GM23338 (cell line): Measurements from ENCODE around the gene PDP2. TPM values are rescaled to one million over a fixed set of nuclear protein-coding genes. Genes with fewer than 3 reads are reported as not detected.

Experiments used
- ATAC-seq: fragments of 200-7000 bp; cut with Tn5 transposase; 3 replicates; pipeline ENCODE4 v1.9.1; 2020
- DNase-seq: peaks from one replicate; pipeline ENCODE4 v3.0.0-alpha.2; 2015; ENCODE audit warnings: low spot score
- H2AFZ ChIP-seq: fragments of 200-600 bp; sonication (generic); 2 replicates; pipeline ENCODE4 v1.8.0; 2016; ENCODE audit warnings: antibody characterized with exemption, mild to moderate bottlenecking, moderate library complexity
- H3F3A ChIP-seq: fragments of 200-600 bp; sonication (generic); replicated peaks from 2 replicates; pipeline ENCODE4 v1.8.0; 2017; ENCODE audit warnings: antibody characterized with exemption, mixed run types, low read depth
- H3K27ac ChIP-seq: fragments of 200-600 bp; sonication (generic); 2 replicates; pipeline ENCODE4 v1.6.1; 2016; ENCODE audit warnings: low read depth
- H3K27me3 ChIP-seq: fragments of 200-600 bp; sonication (generic); 2 replicates; pipeline ENCODE4 v1.8.0; 2016; ENCODE audit warnings: mild to moderate bottlenecking, mixed run types, moderate library complexity; ENCODE audit not compliant: insufficient read depth
- H3K36me3 ChIP-seq: fragments of 200-600 bp; sonication (generic); 2 replicates; pipeline ENCODE4 v1.8.0; 2016; ENCODE audit warnings: mild to moderate bottlenecking; ENCODE audit not compliant: insufficient read depth
- H3K4me1 ChIP-seq: fragments of 200-600 bp; sonication (generic); 2 replicates; pipeline ENCODE4 v1.8.0; 2016; ENCODE audit warnings: mild to moderate bottlenecking, moderate library complexity; ENCODE audit not compliant: insufficient read depth
- H3K4me2 ChIP-seq: fragments of 200-600 bp; sonication (generic); 2 replicates; pipeline ENCODE4 v1.7.1; 2017; ENCODE audit warnings: mixed run types
- H3K4me3 ChIP-seq: fragments of 200-600 bp; sonication (generic); 2 replicates; pipeline ENCODE4 v1.6.1; 2016; ENCODE audit warnings: mixed run types
- H3K79me2 ChIP-seq: fragments of 200-600 bp; sonication (generic); replicated peaks from 2 replicates; pipeline ENCODE4 v1.8.0; 2017; ENCODE audit warnings: mild to moderate bottlenecking; ENCODE audit not compliant: insufficient read depth
- H3K9me2 ChIP-seq: fragments of 200-600 bp; sonication (generic); 2 replicates; pipeline ENCODE4 v1.8.0; 2017; ENCODE audit not compliant: insufficient read depth
- H4K20me1 ChIP-seq: fragments of 200-600 bp; sonication (generic); replicated peaks from 2 replicates; pipeline ENCODE4 v1.8.0; 2017; ENCODE audit warnings: mild to moderate bottlenecking; ENCODE audit not compliant: insufficient read depth
- H3K27ac Mint-ChIP-seq: 2 replicates; pipeline ENCODE4 v1.8.0; 2020; ENCODE audit warnings: inconsistent platforms, mild to moderate bottlenecking, moderate library complexity, mixed read lengths
- H3K27me3 Mint-ChIP-seq: 3 replicates; pipeline ENCODE4 v1.8.0; 2022; ENCODE audit warnings: low read depth, mild to moderate bottlenecking, moderate library complexity, mixed read lengths, inconsistent platforms; ENCODE audit not compliant: insufficient read depth, poor library complexity
- H3K36me3 Mint-ChIP-seq: 3 replicates; pipeline ENCODE4 v1.8.0; 2021; ENCODE audit warnings: low read depth, mild to moderate bottlenecking, inconsistent platforms, moderate library complexity, mixed read lengths
- H3K4me1 Mint-ChIP-seq: 3 replicates; pipeline ENCODE4 v1.8.0; 2020; ENCODE audit warnings: mild to moderate bottlenecking, inconsistent platforms, mixed read lengths
- H3K4me3 Mint-ChIP-seq: 3 replicates; pipeline ENCODE4 v1.8.0; 2021; ENCODE audit warnings: moderate library complexity, mild to moderate bottlenecking, inconsistent platforms, mixed read lengths
- H3K9me3 Mint-ChIP-seq: 3 replicates; pipeline ENCODE4 v1.8.0; 2020; ENCODE audit warnings: moderate library complexity, mild to moderate bottlenecking, inconsistent platforms, mixed read lengths
- CTCF ChIP-seq, 2 experiments: fragments of 200-600 bp in 1 of 2; sonication (generic) in 1 of 2; conservative IDR thresholded peaks; 2 replicates each; pipeline versions ENCODE4 v1.5.1 to v1.6.1; 2016 to 2017; ENCODE audit warnings: antibody characterized with exemption in 2 of 2, low read depth in 2 of 2, mild to moderate bottlenecking in 2 of 2, moderate library complexity in 1 of 2
- ETS1 ChIP-seq: IDR thresholded peaks from 2 replicates; pipeline ENCODE4 v1.6.1; 2016; ENCODE audit warnings: antibody characterized with exemption
- EZH2 ChIP-seq: fragments of 200-600 bp; sonication (generic); IDR thresholded peaks from one replicate; pipeline ENCODE4 v1.8.0; 2017; ENCODE audit warnings: antibody characterized with exemption, mild to moderate bottlenecking, low read depth; ENCODE audit not compliant: unreplicated experiment
- EZH2phosphoT487 ChIP-seq: fragments of 200-600 bp; sonication (generic); IDR thresholded peaks from one replicate; pipeline ENCODE4 v1.8.1; 2018; ENCODE audit warnings: antibody characterized with exemption; ENCODE audit not compliant: unreplicated experiment
- JUNB ChIP-seq: IDR thresholded peaks from one replicate; pipeline ENCODE4 v1.6.1; 2016; ENCODE audit warnings: antibody characterized with exemption; ENCODE audit not compliant: unreplicated experiment
- STAT1 ChIP-seq: IDR thresholded peaks from one replicate; pipeline ENCODE4 v1.6.1; 2016; ENCODE audit warnings: antibody characterized with exemption; ENCODE audit not compliant: unreplicated experiment
- ZNF114 ChIP-seq: fragments of 250-450 bp; sonication (Bioruptor Pico); IDR thresholded peaks from 2 replicates; pipeline ENCODE4 v1.5.0; 2020; ENCODE audit warnings: mild to moderate bottlenecking, moderate library complexity
- ZNF331 ChIP-seq: fragments of 250-450 bp; sonication (Bioruptor Pico); IDR thresholded peaks from 2 replicates; pipeline ENCODE4 v1.5.0; 2020; ENCODE audit warnings: low read depth, mild to moderate bottlenecking, moderate library complexity
- ZNF462 ChIP-seq: fragments of 250-450 bp; sonication (Bioruptor Pico); IDR thresholded peaks from 2 replicates; pipeline ENCODE4 v1.5.0; 2020; ENCODE audit warnings: mild to moderate bottlenecking, moderate library complexity
- polyA plus RNA-seq: library from polyadenylated mRNA; unstranded; fragments of >200 nt; fragmentation: Nextera tagmentation; extraction: Ambion mirVana; gene quantifications from 2 replicates; pipeline ENCODE4 v1.2.1, GENCODE V29; 2016
- total RNA-seq: library from RNA; depleted of rRNA; stranded (reverse); fragments of >200 nt; shearing (Covaris generic); gene quantifications from 2 replicates; pipeline ENCODE4 v1.2.3, GENCODE V29; 2014

The PDP2 gene
- total and polyA plus RNA-seq, 2 experiments from 2014 or later: 9.0 to 23.2 TPM

GRCh38 chr16:66900721-66901441, 20.6 kb downstream of the PDP2 start:
- TF ChIP-seq JUNB (no peak), STAT1 (no peak), ZNF331 (CRISPR knock-in tag) (no peak), EZH2 (no peak), CTCF (conservative IDR thresholded peaks at IDR 0.05; ENCODE audit: low read depth in 2 of 2) (no peak), ZNF114 (CRISPR knock-in tag) (no peak)
- peaks cover 9% of the 10 kb centered on the region for H3K27me3 Mint-ChIP-seq
- Histone ChIP-seq H3K36me3 (no peaks in the 10 kb centered on the region), H3K79me2 (no peaks in the 10 kb centered on the region), H3K27me3 (no peaks in the 10 kb centered on the region), H2AFZ (no peak overlapping the region), H3K4me2 (no peak overlapping the region), H3K4me3 (no peak overlapping the region), H3K27ac (no peak overlapping the region), H3K4me1 (peaks cover 8% of the 10 kb centered on the region; the same call in 1 of the 2 replicates), H3K9me2 (no peaks in the 10 kb centered on the region), H3F3A (no peaks in the 10 kb centered on the region), H4K20me1 (no peaks in the 10 kb centered on the region)
- H3K36me3 Mint-ChIP-seq: no peaks in the 10 kb centered on the region
- no peak overlapping the region for H3K27ac Mint-ChIP-seq
- H3K4me1 Mint-ChIP-seq: peaks cover 10% of the 10 kb centered on the region; the same call in 2 of the 3 replicates
- DNase-seq: no peak
- ATAC-seq: no peak
- H3K9me3 Mint-ChIP-seq: no peaks in the 10 kb centered on the region; the same call in 2 of the 3 replicates
- no peak overlapping the region for H3K4me3 Mint-ChIP-seq

- peaks cover 8% of the 10 kb centered on the region; the same call in 1 of the 2 replicates for H3K4me1 ChIP-seq
- no peaks in the 10 kb centered on the region for H3K79me2 ChIP-seq
- H3K27ac Mint-ChIP-seq: no peak overlapping the region
- no peak for TF ChIP-seq EZH2phosphoT487
- TF ChIP-seq ZNF462 (CRISPR knock-in tag): no peak
- TF ChIP-seq CTCF (conservative IDR thresholded peaks at IDR 0.05; ENCODE audit: low read depth in 2 of 2): no peak
- TF ChIP-seq ETS1: no peak
Observed at GRCh38 chr16:66901626-66902025, 21.3 kb downstream of the PDP2 start.

More at GRCh38 chr16:66901626-66902025, 21.3 kb downstream of the PDP2 start:
- Mint-ChIP-seq H3K9me3 (no peaks in the 10 kb centered on the region; the same call in 2 of the 3 replicates), H3K36me3 (no peaks in the 10 kb centered on the region), H3K27me3 (peaks cover 12% of the 10 kb centered on the region), H3K4me1 (peaks cover 12% of the 10 kb centered on the region), H3K4me3 (no peak overlapping the region)
- H3K4me2 ChIP-seq: no peak overlapping the region
- H3K4me3 ChIP-seq: no peak overlapping the region
- H3K36me3 ChIP-seq: no peaks in the 10 kb centered on the region
- ATAC-seq: no peak
- no peaks in the 10 kb centered on the region for H3K9me2 ChIP-seq
- no peak for DNase-seq
- H4K20me1 ChIP-seq: no peaks in the 10 kb centered on the region
- no peaks in the 10 kb centered on the region for H3F3A ChIP-seq
- H3K27ac ChIP-seq: no peak overlapping the region
- no peak overlapping the region for H2AFZ ChIP-seq
- H3K27me3 ChIP-seq: no peaks in the 10 kb centered on the region
